HUES48 (cell line): ENCODE measurements around the gene IQGAP2.
A peak's percentile ranks its signal among the peaks of the same experiment; 100 is the strongest.

ENCODE experiments used
- H3K27ac ChIP-seq: one replicate; pipeline ENCODE4 v1.7.0; 2013; ENCODE audit warnings: low read depth, low read length, inconsistent platforms
- H3K27me3 ChIP-seq: 2 replicates; pipeline ENCODE4 v1.6.1; 2013; ENCODE audit warnings: mild to moderate bottlenecking, low read length; ENCODE audit not compliant: control insufficient read depth, insufficient read depth
- H3K36me3 ChIP-seq: 2 replicates; pipeline ENCODE4 v1.6.1; 2013; ENCODE audit warnings: low read length; ENCODE audit not compliant: control insufficient read depth, insufficient read depth
- H3K4me1 ChIP-seq: 2 replicates; pipeline ENCODE4 v1.6.1; 2013; ENCODE audit warnings: mild to moderate bottlenecking, low read length; ENCODE audit not compliant: control insufficient read depth, insufficient read depth
- H3K4me3 ChIP-seq: 2 replicates; pipeline ENCODE4 v1.5.1; 2013; ENCODE audit warnings: mild to moderate bottlenecking, low read depth, low read length
- H3K9ac ChIP-seq: 2 replicates; pipeline ENCODE4 v1.6.1; 2013; ENCODE audit warnings: mild to moderate bottlenecking, low read depth, low read length, moderate library complexity
- H3K9me3 ChIP-seq: 2 replicates; pipeline ENCODE4 v1.6.1; 2013; ENCODE audit warnings: low read length; ENCODE audit not compliant: control insufficient read depth, insufficient read depth

The IQGAP2 gene

GRCh38 chr5:76477571-76477970 is 74.5 kb downstream of the IQGAP2 start:
- Histone ChIP-seq H3K9me3 (no peaks in the 10 kb centered on the region), H3K9ac (no peak overlapping the region), H3K36me3 (no peaks in the 10 kb centered on the region), H3K4me1 (peaks cover 26% of the 10 kb centered on the region), H3K27me3 (no peaks in the 10 kb centered on the region), H3K27ac (no peak overlapping the region), H3K4me3 (no peak overlapping the region)

GRCh38 chr5:76479281-76479680 is 76.2 kb downstream of the IQGAP2 start:
- H3K9me3 ChIP-seq = no peaks in the 10 kb centered on the region
- no peaks in the 10 kb centered on the region for H3K27me3 ChIP-seq
- no peak overlapping the region for H3K9ac ChIP-seq
- no peaks in the 10 kb centered on the region for H3K36me3 ChIP-seq
- no peak overlapping the region for H3K4me3 ChIP-seq
- peaks cover 40% of the 10 kb centered on the region for H3K4me1 ChIP-seq
- H3K27ac ChIP-seq = no peak overlapping the region

- Histone ChIP-seq H3K4me1 (peaks cover 42% of the 10 kb centered on the region), H3K9ac (no peak overlapping the region), H3K4me3 (no peak overlapping the region), H3K36me3 (no peaks in the 10 kb centered on the region), H3K27ac (no peak overlapping the region), H3K9me3 (no peaks in the 10 kb centered on the region), H3K27me3 (no peaks in the 10 kb centered on the region)
These were observed 77.0 kb downstream of the IQGAP2 start for GRCh38 chr5:76479973-76480667.

GRCh38 chr5:76482984-76483383 is 79.9 kb downstream of the IQGAP2 start:
- Histone ChIP-seq H3K9ac (no peak overlapping the region), H3K27me3 (no peaks in the 10 kb centered on the region), H3K4me1 (peaks cover 49% of the 10 kb centered on the region), H3K36me3 (no peaks in the 10 kb centered on the region), H3K9me3 (no peaks in the 10 kb centered on the region), H3K4me3 (no peak overlapping the region), H3K27ac (no peak overlapping the region)

GRCh38 chr5:76483433-76483832 is 80.3 kb downstream of the IQGAP2 start:
- H3K9ac ChIP-seq = no peak overlapping the region
- H3K27me3 ChIP-seq = no peaks in the 10 kb centered on the region
- no peaks in the 10 kb centered on the region for H3K36me3 ChIP-seq
- H3K4me3 ChIP-seq = no peak overlapping the region
- H3K9me3 ChIP-seq = no peaks in the 10 kb centered on the region
- H3K4me1 ChIP-seq = peaks cover 53% of the 10 kb centered on the region
- no peak overlapping the region for H3K27ac ChIP-seq

GRCh38 chr5:76483881-76484280 is 80.8 kb downstream of the IQGAP2 start:
- Histone ChIP-seq H3K9ac (no peak overlapping the region), H3K27me3 (no peaks in the 10 kb centered on the region), H3K27ac (no peak overlapping the region), H3K4me1 (peaks cover 58% of the 10 kb centered on the region), H3K9me3 (no peaks in the 10 kb centered on the region), H3K4me3 (no peak overlapping the region), H3K36me3 (no peaks in the 10 kb centered on the region)

GRCh38 chr5:76485511-76485910 is 82.4 kb downstream of the IQGAP2 start:
- peaks cover 68% of the 10 kb centered on the region for H3K4me1 ChIP-seq
- H3K27me3 ChIP-seq = no peaks in the 10 kb centered on the region
- H3K9ac ChIP-seq = no peak overlapping the region
- no peaks in the 10 kb centered on the region for H3K9me3 ChIP-seq
- no peak overlapping the region for H3K4me3 ChIP-seq
- H3K36me3 ChIP-seq = no peaks in the 10 kb centered on the region
- no peak overlapping the region for H3K27ac ChIP-seq

- no peak overlapping the region for H3K9ac ChIP-seq
- no peaks in the 10 kb centered on the region for H3K9me3 ChIP-seq
- peaks cover 73% of the 10 kb centered on the region for H3K4me1 ChIP-seq
- H3K27me3 ChIP-seq = no peaks in the 10 kb centered on the region
- no peaks in the 10 kb centered on the region for H3K36me3 ChIP-seq
- H3K27ac ChIP-seq = no peak overlapping the region
- no peak overlapping the region for H3K4me3 ChIP-seq
These were observed 84.3 kb downstream of the IQGAP2 start for GRCh38 chr5:76487386-76487785.

- no peaks in the 10 kb centered on the region for H3K27me3 ChIP-seq
- H3K9ac ChIP-seq = no peak overlapping the region
These were observed 84.7 kb downstream of the IQGAP2 start for GRCh38 chr5:76487821-76488220.

GRCh38 chr5:76488969-76489368 is 85.9 kb downstream of the IQGAP2 start:
- peaks cover 69% of the 10 kb centered on the region for H3K4me1 ChIP-seq
- H3K36me3 ChIP-seq = no peaks in the 10 kb centered on the region
- H3K4me3 ChIP-seq = no peak overlapping the region
- H3K9me3 ChIP-seq = no peaks in the 10 kb centered on the region
- H3K27ac ChIP-seq = no peak overlapping the region
- no peaks in the 10 kb centered on the region for H3K27me3 ChIP-seq
- H3K9ac ChIP-seq = no peak overlapping the region

More at GRCh38 chr5:76487821-76488220, 84.7 kb downstream of the IQGAP2 start:
- peaks cover 76% of the 10 kb centered on the region for H3K4me1 ChIP-seq
- H3K27ac ChIP-seq = no peak overlapping the region
- H3K36me3 ChIP-seq = no peaks in the 10 kb centered on the region
- no peak overlapping the region for H3K4me3 ChIP-seq
- no peaks in the 10 kb centered on the region for H3K9me3 ChIP-seq

GRCh38 chr5:76489877-76490688 is 87.0 kb downstream of the IQGAP2 start:
- Histone ChIP-seq H3K4me3 (peak overlapping the region; percentile 31; the same call in 1 of the 2 replicates), H3K27me3 (no peaks in the 10 kb centered on the region), H3K9me3 (no peaks in the 10 kb centered on the region), H3K9ac (no peak overlapping the region; the same call in none of the 2 replicates), H3K27ac (peak overlapping the region; percentile 87), H3K36me3 (no peaks in the 10 kb centered on the region), H3K4me1 (peaks cover 71% of the 10 kb centered on the region)
